GM19351 (cell line): Measurements from ENCODE around the gene MAML2.

Experiments
- ATAC-seq: cut with Tn5 transposase; IDR thresholded peaks from one replicate; pipeline ENCODE4 v1.9.1; 2021; ENCODE audit warnings: mild to moderate bottlenecking, moderate library complexity; ENCODE audit not compliant: unreplicated experiment

MAML2 gene

DNA sequence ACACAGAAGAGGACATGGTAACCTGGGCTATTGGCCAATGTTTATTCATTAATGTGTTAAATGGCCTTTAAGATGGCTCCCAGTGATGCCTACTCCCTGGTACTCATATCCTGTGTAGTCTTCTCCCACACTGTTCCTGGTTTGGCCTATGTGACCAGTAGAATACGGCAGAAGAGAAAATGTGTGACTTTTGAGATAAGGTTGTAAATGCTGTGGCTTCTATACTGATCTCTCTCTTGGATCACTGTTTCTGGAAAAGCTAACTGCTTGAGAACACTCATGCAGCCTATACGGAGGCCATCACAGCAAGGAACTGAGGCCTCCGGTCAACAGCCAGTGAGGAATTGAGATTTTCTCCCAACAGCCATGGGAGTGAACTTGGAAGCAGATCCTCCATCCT is 24.1 kb downstream of the MAML2 start:
- no peak for ATAC-seq

DNA sequence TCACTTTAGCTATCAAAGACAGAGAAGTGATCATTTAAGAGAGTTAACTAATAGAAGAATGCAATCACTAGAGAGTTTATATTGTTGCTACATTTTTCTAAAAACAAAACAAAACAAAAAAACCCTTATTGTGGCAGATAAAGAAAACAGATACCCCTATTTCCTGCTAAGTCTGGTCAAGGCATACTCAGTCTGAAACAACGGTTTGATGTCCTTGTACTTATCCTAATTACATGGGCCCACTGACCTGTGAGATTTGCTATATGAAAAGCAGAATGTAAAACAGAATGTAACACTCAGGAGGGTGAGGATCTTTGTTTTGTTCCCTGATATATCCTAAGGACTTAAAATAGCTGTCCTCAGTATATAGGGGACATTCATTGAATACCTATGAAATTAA is 24.6 kb downstream of the MAML2 start:
- no peak for ATAC-seq

DNA sequence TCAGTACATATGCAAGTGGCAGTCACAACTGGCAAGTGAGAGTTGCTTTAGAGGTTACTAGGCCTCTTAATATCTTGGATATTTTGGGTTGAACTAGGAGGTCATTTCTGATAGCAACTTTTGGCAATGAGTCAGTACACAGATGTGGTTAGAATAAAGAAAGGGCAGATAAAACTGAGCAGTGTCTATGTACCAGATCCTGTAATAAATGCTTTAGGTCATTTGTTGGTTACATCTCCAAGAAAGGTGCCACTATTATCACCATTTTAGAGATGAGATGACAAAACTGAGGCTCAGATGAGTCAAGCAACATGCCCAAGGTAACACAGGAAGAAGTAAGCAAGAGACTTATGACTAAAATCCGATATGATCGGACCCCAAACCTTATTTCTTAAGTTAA is 25.0 kb downstream of the MAML2 start:
- ATAC-seq = peak; percentile 53

DNA sequence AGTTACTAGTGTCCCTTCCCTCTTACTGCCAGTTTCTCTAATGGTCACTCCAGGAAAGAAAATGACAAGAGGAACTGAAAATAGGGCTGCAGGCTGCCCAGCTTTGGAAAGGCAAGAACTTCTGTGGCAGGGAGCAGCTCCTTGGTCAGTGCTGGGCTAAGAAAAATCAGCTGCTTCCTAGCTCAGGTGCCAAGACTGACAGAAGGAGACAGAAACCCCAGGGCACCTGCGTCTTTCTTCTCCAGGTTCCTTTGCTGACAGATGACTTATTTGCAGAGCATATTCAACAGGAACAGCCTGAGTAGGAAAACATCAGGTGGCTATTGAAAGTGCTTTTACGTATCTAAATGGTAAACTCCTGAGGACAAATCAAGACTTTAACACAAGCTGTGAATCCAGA is 25.4 kb downstream of the MAML2 start:
- ATAC-seq = no peak

DNA sequence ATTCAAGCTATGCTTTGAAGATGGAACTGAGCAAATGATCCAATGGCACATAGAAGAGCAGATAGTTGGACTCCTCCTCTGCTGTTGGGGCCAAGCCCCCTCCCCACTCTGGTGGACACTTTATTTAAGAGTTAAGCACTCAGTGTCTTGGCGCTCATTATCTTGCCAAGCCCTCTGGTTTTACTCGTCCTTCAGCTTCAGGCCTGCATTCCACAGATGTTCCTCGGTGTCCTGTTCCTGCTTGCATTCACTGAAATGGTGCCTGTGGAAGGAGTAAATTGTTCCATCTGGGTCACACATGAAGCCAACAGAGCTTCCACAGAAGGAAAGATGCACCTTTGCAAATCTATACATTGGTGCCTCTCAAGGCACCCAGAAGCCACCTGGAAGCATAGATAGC is 26.1 kb downstream of the MAML2 start:
- ATAC-seq = no peak

DNA sequence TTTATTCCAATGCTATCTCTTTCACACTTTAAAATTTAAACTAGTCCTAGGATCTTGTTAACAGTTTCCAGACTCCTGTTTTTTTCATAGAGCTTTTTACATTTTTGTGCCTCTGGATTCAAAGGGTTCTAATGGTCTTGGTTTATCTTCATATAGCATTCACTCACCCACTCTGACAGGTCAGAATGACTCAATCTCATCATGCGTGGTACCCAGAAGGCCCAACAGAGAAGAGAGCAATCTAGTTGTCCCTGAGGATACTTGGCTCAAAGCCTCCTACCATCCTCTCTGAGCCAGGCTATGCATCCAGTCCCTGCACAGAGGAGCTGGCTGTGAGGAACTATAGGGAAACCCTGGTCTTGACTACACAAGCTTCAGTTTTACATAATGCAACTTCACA is 27.5 kb downstream of the MAML2 start:
- no peak for ATAC-seq

DNA sequence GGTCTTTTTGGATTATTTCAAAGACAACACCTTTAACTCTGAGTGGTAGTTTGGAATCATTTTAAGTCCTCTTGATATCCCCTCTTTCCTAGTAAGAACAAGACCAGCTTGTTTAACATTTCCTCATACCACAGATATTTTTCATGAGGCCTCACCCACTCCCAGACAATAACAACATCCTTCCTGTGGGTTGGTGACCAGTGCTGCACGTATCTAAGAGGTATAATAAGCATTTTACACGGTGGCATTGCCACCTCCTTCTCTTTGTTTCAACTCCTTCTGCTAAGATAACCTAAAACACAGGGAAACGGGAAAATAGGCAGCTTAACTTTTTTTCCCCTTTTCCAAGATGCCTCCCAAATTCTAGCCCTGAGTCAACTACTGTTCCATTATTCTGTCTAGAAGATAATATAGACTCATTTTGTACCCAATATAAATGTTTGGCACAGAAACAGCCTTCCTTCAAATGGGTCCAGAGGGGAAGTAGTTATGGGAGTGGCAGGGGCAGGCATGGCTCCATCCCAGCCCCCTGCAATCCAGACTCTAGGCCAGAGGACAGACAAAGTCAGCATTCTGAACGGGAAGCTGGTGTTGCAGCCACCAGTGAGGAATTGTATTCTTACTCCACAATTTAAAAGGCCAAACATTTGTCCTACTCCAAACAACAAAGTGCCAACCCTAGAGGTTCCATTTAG is 28.5 kb downstream of the MAML2 start:
- no peak for ATAC-seq

DNA sequence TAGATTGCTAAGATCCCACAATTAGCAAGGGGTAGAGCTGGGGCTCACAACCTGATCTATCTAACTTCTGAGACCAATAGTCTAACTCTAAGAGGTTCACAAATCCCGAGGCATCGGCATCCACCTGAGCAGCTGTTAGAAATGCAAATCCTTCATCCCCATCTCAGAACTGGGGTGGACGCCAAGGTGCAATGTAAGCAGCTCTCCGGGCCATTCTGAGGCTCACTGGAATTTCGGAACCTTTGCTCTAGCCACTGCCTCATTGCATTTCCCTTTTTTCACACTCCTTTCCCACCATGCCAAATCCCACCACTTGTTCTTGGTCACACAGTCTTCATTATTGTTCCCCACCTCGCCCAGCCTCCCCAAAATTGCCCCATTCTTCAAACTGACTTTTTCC is 29.8 kb downstream of the MAML2 start:
- ATAC-seq = no peak

DNA sequence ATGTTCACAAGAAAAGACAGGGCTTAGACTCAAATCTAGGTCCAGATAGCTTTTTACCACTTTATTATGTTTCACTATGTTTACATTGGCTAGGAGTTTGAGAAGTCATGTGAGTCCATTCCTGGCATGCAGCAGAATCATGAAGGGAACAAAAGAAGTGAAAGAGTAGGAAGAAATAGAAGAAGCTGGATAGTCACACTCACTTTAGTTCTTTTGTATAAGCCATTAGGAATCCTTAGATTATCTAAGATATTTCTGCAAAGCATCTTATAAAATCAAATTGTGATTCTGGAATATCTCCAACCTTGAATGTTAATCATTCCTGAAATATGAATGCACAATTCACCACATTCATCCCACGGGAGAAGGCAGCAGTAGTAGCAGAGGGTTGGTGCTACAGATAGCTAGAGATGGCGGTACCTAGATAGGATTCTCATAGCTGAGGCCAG is 31.9 kb downstream of the MAML2 start:
- ATAC-seq = no peak

DNA sequence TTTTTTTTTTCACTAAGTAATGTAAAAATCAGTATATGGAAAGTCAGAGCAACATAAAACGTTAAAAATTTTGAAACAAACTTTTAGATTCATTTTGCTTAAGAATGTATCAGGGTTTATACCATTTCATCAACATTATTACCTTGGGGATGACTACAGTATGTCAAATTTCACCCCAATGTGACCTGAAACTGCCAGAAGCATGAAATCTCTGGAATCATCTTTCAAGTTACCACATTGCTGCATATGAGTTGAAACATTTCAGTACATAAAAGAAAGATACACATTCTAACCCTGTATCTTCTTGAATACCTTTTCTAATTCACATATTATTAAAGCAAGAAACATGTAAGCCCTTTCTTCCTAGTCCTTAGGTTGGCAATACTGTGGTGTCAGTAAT is 32.8 kb downstream of the MAML2 start:
- ATAC-seq = no peak

DNA sequence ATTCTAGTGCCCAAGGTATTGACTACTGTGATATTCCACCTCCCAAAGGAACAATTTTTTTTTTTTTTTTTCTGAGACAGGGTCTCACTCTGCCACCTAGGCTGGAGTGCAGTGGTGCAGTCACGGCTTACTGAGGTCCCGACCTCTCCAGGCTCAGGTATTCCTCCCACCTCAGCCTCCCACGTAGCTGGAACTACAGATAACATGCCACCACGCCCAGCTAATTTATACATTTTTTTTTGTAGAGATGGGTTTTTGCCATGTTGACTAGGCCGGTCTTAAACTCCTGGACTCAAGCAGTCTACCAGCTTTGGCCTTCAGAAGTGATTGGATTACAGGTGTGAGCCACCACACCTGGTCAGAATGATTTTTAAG is 33.4 kb downstream of the MAML2 start:
- no peak for ATAC-seq

DNA sequence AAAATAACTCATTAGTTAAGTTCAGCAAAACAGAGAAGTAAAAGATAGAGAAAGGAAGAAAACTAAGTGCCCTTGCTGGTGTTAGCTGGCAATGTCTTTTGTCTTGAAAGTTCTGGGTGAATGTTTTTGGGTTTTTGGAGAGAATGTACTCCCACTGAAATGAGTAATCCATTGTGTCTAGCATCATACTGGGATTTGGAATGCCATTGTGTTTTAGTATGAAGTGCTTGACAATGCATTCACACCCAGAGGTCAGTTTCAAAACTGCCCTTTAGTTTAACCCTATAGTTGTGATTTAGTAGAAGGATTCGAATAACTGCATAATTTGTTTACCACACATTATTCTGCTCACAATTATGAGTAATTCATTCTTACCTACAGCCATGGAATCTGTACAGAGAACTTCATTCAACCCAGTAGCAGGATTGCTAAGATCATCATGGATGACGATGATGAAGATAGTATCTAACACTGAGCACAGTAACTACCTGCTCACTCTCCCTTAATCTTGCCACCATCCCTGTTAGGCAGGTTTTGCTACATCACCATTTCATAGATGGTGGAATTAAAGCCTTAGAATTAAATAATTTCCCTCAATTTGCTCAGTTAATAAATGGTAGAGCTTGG is 33.9 kb downstream of the MAML2 start:
- no peak for ATAC-seq

DNA sequence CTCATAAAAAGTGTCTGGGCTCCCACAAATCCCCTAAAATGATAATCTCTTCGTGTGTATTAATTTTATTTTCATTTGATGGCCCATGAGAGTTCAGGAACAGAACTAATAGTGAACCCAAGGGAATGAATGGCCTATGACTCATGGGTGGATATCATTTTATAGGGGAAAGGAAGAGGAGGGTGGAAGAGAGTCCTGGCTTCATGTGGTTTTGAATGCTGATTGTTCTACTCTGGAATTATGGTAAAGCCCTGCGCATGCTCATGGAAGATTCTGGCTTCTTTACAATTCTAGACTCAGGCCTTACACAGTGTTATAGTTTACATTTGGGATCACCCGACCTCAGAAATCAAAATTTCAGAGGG is 35.2 kb downstream of the MAML2 start:
- no peak for ATAC-seq

DNA sequence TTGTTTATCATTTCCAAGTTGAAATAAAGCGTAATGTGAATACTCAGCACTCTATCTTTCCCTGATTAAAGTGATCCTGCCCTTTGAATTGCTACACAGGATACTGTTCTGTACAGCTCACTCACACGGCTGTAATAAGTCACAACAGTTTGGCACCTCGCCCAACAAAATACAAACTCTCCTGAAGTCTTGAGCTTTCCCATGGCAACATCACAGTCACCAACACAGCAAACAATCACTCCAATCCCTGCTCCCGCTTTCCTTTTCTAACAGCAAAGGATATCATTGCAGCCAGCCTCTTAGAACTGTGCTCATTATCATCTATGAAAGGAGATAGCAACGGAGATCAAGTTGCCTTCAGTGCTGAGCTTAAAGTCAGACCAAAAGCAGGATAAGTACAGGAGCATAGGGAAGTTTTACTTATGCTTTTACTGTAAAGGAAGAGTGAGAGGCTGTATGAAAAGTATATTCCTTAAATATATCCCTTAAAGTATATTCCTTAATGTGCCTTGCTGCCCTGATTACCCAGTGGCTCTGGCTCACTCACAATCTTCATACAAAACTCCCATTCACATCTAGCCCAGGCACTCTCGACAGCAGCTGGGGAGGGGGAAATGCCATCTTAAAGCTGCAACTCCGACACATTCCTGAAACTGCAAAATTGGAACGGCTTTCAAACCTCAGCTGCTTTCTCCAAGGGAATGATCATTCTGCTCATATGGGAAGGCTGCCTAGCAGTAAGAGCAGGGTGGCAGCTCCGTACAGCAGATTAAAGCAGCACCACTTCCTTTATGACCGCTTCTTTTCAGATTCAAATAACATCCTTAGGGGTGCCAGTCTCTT is 35.8 kb downstream of the MAML2 start:
- no peak for ATAC-seq

DNA sequence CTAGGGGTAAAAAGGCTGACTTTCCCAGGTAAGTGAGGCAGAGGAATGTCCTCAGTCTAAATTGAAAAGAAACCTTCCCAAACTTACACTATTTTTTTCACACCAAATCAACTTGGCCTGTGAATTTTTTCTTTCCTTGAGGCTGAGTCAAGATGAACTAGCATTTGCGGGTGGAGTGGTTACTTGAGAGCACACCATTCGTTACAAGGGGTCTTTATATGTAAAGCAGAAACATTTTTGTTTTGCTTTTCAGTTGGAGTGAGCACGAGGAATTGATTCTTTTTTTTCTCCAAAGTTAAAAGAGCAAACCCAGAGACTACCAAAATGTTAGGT is 36.4 kb downstream of the MAML2 start:
- no peak for ATAC-seq

DNA sequence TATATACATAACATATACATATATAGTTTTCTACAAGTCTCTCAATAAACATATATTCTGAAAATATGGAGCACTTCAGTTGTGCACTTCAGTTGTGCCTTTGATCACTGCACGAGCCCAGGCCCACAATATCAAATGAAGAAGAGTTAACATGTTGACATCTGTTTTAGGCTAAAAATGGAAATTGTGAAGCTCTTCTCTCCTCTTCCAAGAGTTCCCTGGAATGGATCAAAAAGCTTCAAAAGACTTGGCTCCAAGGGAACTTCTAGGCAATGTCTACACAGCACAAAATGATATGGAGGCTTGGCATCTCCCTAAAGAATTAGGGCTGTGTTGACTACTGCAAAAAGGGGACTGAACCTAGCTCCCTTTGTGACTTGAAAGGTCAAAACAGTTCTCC is 36.9 kb downstream of the MAML2 start:
- no peak for ATAC-seq

DNA sequence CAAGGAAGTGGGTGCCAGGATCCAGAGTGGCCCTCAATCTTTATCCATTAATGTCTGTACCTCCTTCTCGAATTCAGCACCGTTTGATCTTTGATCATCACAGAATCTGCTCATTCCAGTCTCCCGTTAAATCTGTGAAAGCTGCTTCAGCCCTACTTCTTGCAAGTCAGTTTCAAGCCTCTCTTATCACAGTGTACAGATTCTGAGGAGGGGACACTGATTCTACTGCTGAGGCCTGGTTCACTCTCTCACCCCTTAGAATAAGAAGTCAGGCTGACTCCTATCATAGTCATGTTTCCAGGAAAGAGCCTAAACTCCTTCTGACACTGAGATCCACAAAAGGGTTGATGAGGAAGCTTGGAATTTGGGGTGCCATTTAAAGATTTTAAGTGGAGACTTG is 39.0 kb downstream of the MAML2 start:
- ATAC-seq = no peak

DNA sequence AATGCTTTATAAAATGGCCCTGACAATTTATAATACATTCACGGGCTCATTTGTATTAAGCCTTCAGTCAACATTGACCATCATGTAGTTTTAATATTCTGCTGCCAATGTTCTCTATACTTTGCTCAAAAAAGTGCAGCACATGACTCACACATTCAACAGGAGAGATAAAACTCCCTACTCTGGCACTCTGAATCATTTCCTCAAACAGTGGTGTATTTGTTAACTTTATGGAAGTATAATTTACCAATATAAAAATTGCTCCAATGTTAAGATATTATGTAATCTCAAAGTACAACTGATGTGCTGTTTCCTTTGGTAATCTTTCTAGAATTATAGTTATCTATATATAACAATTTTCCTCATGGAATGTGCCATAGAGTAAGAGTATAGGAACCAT is 39.9 kb downstream of the MAML2 start:
- ATAC-seq = no peak

DNA sequence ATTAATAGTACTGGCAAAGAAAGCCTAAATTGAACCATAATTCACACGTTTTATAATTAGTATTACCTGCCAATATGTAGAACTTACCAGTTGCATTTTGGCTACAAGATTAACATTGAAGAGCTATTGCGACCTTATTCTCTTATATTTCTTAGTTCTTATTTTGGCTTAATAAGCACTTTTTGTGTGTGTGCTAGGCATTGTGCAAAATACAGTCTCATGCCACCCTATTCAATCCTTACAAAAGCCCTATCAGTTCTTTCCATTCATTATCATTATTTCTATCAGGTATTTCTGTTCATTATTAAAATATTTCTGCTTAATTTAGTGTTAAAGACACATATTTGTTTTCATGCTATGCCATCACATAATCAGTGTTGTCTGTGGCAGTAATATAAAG is 41.2 kb downstream of the MAML2 start:
- no peak for ATAC-seq

DNA sequence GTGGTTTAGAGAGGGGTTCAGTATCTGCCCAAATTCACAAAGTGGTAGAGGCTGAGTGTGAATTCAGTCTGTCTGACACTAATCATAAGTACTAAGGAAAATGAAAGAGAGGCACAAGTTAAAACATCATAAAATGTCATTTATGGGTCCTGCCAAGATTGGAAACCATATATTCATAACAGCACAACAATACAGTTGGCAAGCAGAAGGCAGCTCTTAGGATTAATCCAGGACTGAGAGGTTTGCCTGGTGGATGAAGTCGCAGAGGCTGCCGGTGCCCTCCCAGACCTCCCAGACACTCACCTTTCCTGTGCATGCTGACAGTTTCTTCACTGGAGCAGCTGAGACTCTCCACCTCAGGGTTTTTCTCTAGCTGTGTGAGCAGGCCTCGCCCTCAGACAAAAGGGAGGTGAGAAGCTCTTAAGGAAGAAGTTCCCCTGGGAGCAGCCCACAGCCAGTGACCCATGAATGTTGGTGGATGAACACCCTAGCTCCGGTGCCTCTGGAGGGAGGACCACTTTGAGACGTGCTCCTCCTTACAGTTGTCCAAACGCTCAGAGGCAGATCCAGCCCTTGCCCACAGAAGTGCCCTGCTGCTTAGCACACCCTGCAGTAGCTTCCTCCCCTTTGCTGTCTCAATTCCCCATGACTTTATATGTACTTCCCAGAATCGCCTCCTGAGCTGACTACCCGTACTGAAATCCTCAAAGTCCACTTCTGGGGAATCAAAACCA is 43.7 kb downstream of the MAML2 start:
- no peak for ATAC-seq

DNA sequence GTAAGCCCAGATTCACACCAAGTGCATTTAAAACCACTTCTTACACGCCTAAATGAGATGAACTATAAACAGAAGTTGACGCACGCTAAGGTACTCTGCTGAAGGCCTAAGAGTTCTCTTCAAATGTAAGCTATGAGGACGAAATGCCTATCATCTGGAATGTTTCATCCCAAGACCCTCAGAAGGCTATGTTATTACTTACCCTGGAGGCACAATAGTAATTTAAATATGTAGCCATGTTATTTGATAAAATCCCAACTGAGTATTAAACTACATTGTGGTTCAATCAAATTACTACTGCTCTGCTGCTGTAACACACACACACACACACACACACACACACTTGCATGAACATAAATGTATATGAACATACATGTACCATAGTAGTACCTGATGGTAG is 47.6 kb downstream of the MAML2 start:
- no peak for ATAC-seq

DNA sequence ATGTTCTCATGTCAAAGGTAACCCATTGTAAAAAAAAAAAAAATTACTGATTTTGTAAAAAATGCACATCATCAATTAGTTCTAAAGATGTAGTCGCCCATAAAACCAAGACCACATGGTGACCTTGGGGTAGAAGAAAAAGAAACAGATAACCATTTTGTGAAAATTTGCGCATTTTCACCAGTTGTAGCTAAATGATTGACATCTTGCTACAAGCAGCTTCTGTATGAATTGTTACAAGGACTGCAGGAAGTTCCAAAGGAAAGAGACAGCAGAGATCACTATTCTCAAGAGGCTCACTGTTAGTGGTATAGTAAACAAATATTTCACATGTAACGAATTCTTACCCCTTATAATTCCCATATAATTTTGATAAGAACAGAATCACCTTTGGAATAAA is 48.7 kb downstream of the MAML2 start:
- ATAC-seq = no peak
